ENCODE results near the gene PNLDC1.

PNLDC1 gene

DNA sequence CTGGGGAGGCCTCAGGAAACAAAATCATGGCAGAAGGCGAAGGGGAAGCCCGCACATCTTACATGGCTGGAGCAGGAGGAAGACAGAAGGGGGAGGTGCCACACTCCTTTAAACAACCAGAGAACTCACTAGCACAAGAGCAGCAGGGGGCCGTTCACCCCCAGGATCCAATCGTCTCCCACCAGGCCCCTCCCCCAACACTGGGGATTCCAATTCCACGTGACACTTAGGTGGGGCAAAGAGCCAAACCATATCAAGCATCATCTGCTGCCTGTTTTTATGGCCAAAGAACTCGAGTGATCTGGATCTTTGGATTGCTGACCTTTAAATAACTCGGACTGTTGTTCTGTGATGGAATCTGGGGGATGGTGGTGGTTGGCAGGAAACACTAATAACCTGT is 28.0 kb downstream of the PNLDC1 start:
- CTCF ChIA-PET: no interaction called here
- TF ChIP-seq BHLHE40 (IDR thresholded peaks at IDR 0.05; ENCODE audit: borderline replicate concordance) (no peak), FOXM1 (IDR thresholded peaks at IDR 0.05; ENCODE audit: borderline replicate concordance) (no peak), SUZ12 (IDR thresholded peaks at IDR 0.05) (no peak), FOXK2 (IDR thresholded peaks at IDR 0.05) (no peak), SP1 (IDR thresholded peaks at IDR 0.05) (no peak), ARNT (IDR thresholded peaks at IDR 0.05) (no peak), CTBP1 (IDR thresholded peaks at IDR 0.05; ENCODE audit: borderline replicate concordance) (no peak)
- no peak for DNase-seq (ENCODE audit: extremely low spot score)
- POLR2A ChIA-PET: interaction anchor here (1.1 kb wide), 1 partner anchor 101 kb away, joined by 3 read pairs; the partner anchor contains the start of gene WTAP

DNA sequence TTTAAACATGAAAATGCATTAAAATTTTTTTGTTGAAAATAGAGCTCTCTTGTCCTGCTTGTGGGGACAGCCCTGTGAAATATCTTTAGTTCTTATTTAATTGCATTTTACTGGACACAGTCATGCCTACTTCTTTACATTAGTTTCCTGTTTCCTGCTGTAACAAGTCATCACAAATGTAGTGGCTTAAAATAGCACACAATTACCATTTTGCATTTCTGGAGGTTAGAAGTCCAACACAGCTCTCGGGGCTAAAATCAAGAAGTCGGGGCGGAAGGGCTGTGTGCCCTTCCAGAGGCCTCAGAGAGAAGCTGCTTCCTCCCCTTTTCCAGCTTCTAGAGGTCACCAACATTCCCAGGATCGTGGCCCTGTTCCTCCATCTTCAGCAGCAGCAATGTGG is 29.4 kb downstream of the PNLDC1 start:
- CTCF ChIA-PET: interaction anchor here (0.6 kb wide), 1 partner anchor 113 kb away, joined by 5 read pairs; no protein-coding TSS in a partner anchor
- no peak for DNase-seq (ENCODE audit: extremely low spot score)
- POLR2A ChIA-PET: no interaction called here
- TF ChIP-seq CTBP1 (IDR thresholded peaks at IDR 0.05; ENCODE audit: borderline replicate concordance): no peak
- no peak for TF ChIP-seq FOXA1 (IDR thresholded peaks at IDR 0.05)
- no peak for TF ChIP-seq NFRKB (IDR thresholded peaks at IDR 0.05)
- no peak for TF ChIP-seq ARNT (IDR thresholded peaks at IDR 0.05)

DNA sequence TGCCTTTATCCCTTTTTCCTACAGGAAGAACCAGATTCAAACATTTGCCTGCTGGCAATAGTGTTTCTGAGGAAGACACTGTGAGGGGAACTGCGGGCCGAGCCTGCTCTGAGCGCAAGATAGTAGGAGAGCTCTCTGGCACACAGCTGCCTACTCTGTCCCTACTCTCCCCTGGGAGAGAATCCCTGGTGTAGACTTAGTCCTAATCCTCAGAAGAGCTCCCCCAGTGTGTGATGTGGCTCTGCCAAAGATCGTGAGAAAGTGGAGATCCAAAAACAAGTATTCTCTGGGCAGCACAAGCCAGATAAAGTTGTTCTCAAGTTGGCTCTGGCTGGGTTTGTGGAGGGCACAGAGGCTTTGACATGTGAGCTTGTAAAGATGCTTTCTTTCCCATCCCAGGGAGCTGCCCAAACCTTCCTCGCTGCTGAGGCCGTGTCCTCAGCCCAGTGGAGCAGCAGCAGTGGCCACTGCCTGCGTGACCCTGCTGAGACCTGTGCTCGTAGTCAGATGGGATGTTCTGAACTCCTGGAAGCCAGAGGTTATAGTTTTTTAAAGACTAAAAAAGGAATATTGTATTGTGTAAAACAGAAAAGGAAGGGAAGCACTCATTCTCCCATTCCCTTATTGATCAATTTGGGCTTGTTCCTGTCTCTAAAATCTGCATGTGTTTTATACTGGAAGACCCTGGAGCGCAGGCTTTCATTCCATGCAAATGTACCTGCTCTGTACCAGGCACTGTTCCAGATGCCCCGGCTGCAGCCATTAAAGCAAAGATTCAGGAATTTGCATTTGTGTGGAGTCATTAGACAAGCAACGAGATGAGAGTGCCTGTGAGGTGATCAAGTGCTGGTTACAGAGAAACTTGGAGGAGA is 30.7 kb downstream of the PNLDC1 start:
- DNase-seq (ENCODE audit: extremely low spot score): no peak
- TF ChIP-seq FOXK2 (IDR thresholded peaks at IDR 0.05) (no peak), CTBP1 (IDR thresholded peaks at IDR 0.05; ENCODE audit: borderline replicate concordance) (no peak), ELF4 (IDR thresholded peaks at IDR 0.05) (no peak), HDGF (IDR thresholded peaks at IDR 0.05; ENCODE audit: borderline replicate concordance) (no peak), NFRKB (IDR thresholded peaks at IDR 0.05) (no peak), LEF1 (IDR thresholded peaks at IDR 0.05; ENCODE audit: borderline replicate concordance) (no peak), SUZ12 (IDR thresholded peaks at IDR 0.05) (no peak), BHLHE40 (IDR thresholded peaks at IDR 0.05; ENCODE audit: borderline replicate concordance) (no peak), SP1 (IDR thresholded peaks at IDR 0.05) (no peak), FOXA1 (IDR thresholded peaks at IDR 0.05) (no peak), TARDBP (IDR thresholded peaks at IDR 0.05) (no peak), ARNT (IDR thresholded peaks at IDR 0.05) (no peak), ZNF384 (IDR thresholded peaks at IDR 0.05) (no peak), FOXM1 (IDR thresholded peaks at IDR 0.05; ENCODE audit: borderline replicate concordance) (no peak), L3MBTL2 (conservative IDR thresholded peaks at IDR 0.05) (no peak)
- TF ChIP-seq, protein P1, sequence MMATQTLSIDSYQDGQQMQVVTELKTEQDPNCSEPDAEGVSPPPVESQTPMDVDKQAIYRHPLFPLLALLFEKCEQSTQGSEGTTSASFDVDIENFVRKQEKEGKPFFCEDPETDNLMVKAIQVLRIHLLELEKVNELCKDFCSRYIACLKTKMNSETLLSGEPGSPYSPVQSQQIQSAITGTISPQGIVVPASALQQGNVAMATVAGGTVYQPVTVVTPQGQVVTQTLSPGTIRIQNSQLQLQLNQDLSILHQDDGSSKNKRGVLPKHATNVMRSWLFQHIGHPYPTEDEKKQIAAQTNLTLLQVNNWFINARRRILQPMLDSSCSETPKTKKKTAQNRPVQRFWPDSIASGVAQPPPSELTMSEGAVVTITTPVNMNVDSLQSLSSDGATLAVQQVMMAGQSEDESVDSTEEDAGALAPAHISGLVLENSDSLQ (IDR thresholded peaks at IDR 0.05): no peak
- ChIA-PET CTCF (no interaction called here), POLR2A (interaction anchor here (1.2 kb wide), 1 partner anchor 17 kb away, joined by 3 read pairs; no protein-coding TSS in a partner anchor)

DNA sequence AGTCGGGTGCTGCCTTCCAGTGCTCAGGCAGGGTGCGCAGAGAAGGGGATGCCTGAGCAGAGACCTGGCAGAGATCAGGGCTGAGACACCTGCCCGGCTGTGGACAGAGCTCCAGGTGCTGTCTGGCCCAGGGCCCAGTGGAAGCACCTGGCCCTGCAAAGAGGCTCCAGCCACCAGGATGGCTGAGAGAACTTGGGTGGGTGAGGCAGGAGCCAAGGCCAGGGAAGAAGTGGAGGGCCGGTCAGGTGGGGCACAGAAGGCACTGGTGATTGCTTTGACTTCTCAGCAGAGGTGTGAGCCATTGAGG is 31.2 kb downstream of the PNLDC1 start:
- no peak for DNase-seq (ENCODE audit: extremely low spot score)
- no peak for TF ChIP-seq BHLHE40 (IDR thresholded peaks at IDR 0.05; ENCODE audit: borderline replicate concordance)
- TF ChIP-seq FOXK2 (IDR thresholded peaks at IDR 0.05): no peak
- no peak for TF ChIP-seq ELF4 (IDR thresholded peaks at IDR 0.05)
- ChIA-PET CTCF (no interaction called here), POLR2A (no interaction called here)

DNA sequence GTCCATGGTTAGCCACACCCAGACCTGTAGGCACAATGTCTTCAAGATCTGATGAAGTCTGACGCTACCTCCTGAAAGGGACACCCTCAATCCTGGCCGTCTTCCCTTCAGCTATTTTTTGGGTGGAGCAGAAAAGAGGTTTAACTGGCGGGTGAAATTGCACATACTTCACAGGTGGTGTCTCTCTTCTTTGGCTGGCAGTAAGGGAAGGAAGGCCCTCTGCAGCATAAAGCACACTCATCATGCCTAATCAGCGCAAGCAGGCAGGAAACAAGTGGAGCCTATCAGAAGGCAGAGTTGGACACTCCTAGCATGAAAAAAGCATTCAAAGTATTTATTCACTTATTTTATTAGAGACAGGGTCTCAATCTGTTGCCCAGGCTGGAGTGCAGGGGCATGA is 32.9 kb downstream of the PNLDC1 start:
- ChIA-PET POLR2A (no interaction called here), CTCF (interaction anchor here (0.6 to 1.0 kb wide), 2 partner anchors 42 to 1586 kb away, joined by 3 to 4 read pairs; no protein-coding TSS in a partner anchor)
- no peak for TF ChIP-seq CTBP1 (IDR thresholded peaks at IDR 0.05; ENCODE audit: borderline replicate concordance)
- no peak for DNase-seq (ENCODE audit: extremely low spot score)

DNA sequence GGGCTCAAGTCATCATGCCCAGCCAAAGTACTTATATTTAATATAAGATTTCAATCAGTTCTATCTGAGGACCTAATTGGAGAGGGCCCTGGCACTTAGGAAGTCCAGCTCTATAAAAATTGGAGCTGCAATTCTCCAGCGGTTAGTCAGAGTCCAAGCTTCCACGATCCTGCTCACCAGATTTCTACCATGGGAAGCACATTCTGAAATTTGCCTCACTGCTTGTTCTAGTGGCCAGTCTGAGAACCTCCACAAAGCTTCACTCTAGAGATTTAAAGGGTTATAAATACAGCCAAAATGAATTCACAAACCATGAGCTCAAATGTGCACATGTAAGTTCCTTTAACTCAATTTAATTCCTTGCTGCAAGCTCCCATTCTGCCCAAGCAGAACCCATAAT is 33.5 kb downstream of the PNLDC1 start:
- ChIA-PET CTCF (interaction anchor here (1.0 kb wide), 1 partner anchor 42 kb away, joined by 3 read pairs; no protein-coding TSS in a partner anchor), POLR2A (no interaction called here)
- no peak for DNase-seq (ENCODE audit: extremely low spot score)
- TF ChIP-seq NFRKB (IDR thresholded peaks at IDR 0.05) (no peak), TARDBP (IDR thresholded peaks at IDR 0.05) (no peak), LEF1 (IDR thresholded peaks at IDR 0.05; ENCODE audit: borderline replicate concordance) (no peak), ZNF384 (IDR thresholded peaks at IDR 0.05) (no peak), SUZ12 (IDR thresholded peaks at IDR 0.05) (no peak), ARNT (IDR thresholded peaks at IDR 0.05) (no peak), BHLHE40 (IDR thresholded peaks at IDR 0.05; ENCODE audit: borderline replicate concordance) (no peak), FOXM1 (IDR thresholded peaks at IDR 0.05; ENCODE audit: borderline replicate concordance) (no peak), L3MBTL2 (conservative IDR thresholded peaks at IDR 0.05) (no peak), CTBP1 (IDR thresholded peaks at IDR 0.05; ENCODE audit: borderline replicate concordance) (no peak), ELF4 (IDR thresholded peaks at IDR 0.05) (no peak), FOXA1 (IDR thresholded peaks at IDR 0.05) (no peak), HDGF (IDR thresholded peaks at IDR 0.05; ENCODE audit: borderline replicate concordance) (no peak), SP1 (IDR thresholded peaks at IDR 0.05) (no peak), FOXK2 (IDR thresholded peaks at IDR 0.05) (no peak)
- TF ChIP-seq, protein P1 (IDR thresholded peaks at IDR 0.05): no peak

DNA sequence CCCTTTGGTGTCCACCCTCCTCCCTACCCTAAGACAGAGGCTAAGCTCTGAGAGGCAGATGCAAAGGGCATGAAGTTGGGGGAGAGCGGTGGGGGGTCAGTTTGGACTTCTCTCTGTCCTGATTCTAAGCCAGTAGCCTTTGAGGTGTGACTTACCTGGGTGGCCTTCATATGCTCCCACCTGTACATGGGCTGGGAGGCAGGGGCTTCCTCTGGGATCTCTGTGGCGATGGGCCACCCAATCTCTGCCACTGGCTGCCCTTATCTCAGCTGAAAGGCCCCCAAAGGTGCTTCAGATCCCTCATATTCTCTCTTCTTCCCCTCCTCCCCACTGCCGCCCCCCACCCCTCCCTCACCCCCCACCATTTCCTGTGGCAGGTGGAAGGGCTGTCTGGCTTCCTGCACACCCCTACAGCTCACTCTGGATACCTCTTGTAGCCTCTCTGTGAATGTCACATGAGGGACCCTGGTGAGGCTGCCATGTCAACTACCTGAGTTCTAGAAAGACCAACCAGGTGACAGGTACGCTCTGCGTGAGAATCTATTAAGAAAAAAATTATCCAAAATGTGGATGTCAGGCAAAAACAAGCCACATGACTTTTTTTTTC is 34.0 kb downstream of the PNLDC1 start:
- ChIA-PET POLR2A (no interaction called here), CTCF (interaction anchor here (1.0 kb wide), 1 partner anchor 43 kb away, joined by 3 read pairs; no protein-coding TSS in a partner anchor)
- DNase-seq (ENCODE audit: extremely low spot score): no peak
- TF ChIP-seq FOXA1 (IDR thresholded peaks at IDR 0.05) (no peak), TARDBP (IDR thresholded peaks at IDR 0.05) (no peak), ELF4 (IDR thresholded peaks at IDR 0.05) (no peak), NFRKB (IDR thresholded peaks at IDR 0.05) (no peak), FOXM1 (IDR thresholded peaks at IDR 0.05; ENCODE audit: borderline replicate concordance) (no peak), SP1 (IDR thresholded peaks at IDR 0.05) (no peak), ZNF384 (IDR thresholded peaks at IDR 0.05) (no peak), SUZ12 (IDR thresholded peaks at IDR 0.05) (no peak), L3MBTL2 (conservative IDR thresholded peaks at IDR 0.05) (no peak), LEF1 (IDR thresholded peaks at IDR 0.05; ENCODE audit: borderline replicate concordance) (no peak), FOXK2 (IDR thresholded peaks at IDR 0.05) (no peak), ARNT (IDR thresholded peaks at IDR 0.05) (no peak), CTBP1 (IDR thresholded peaks at IDR 0.05; ENCODE audit: borderline replicate concordance) (no peak), BHLHE40 (IDR thresholded peaks at IDR 0.05; ENCODE audit: borderline replicate concordance) (no peak), HDGF (IDR thresholded peaks at IDR 0.05; ENCODE audit: borderline replicate concordance) (no peak)
- TF ChIP-seq, protein P1 (IDR thresholded peaks at IDR 0.05): no peak
